ENCODE results near the gene GPRC6A. TPM values are rescaled to one million over a fixed set of nuclear protein-coding genes. Genes with fewer than 3 reads are reported as not detected.
"Not testable (repeated sequence)": the region's sequence is repeated elsewhere in the genome, so short reads cannot be mapped to it uniquely, and the experiment has no call there.

The GPRC6A gene
- total RNA-seq = not detected

- Mint-ChIP-seq H3K27me3 (no peaks in the 10 kb centered on the region), H3K4me3 (no peak within 1 kb of the TSS), H3K36me3 (ENCODE audit: low read depth) (no peaks in the 10 kb centered on the region), H3K4me1 (no peaks in the 10 kb centered on the region), H3K27ac (no peak within 1 kb of the TSS), H3K9me3 (peaks cover under 1% of the 10 kb centered on the region)
- ATAC-seq (replicated peaks) = no peak
These were observed at the start of gene GPRC6A for GRCh38 chr6:116828983-116829382. TSS of gene GPRC6A (minus strand) at chr6:116829083. CDS start at chr6:116829013, 70 bp downstream.

- Mint-ChIP-seq H3K27me3 (peaks cover 32% of the 10 kb centered on the region), H3K36me3 (ENCODE audit: low read depth) (no peaks in the 10 kb centered on the region), H3K27ac (no peak overlapping the region), H3K4me1 (no peaks in the 10 kb centered on the region), H3K9me3 (no peaks in the 10 kb centered on the region), H3K4me3 (no peak overlapping the region)
- ATAC-seq (replicated peaks) = no peak
These were observed 48.9 kb upstream of the GPRC6A start for GRCh38 chr6:116877743-116878142.

- H3K4me1 Mint-ChIP-seq = no peaks in the 10 kb centered on the region
- no peaks in the 10 kb centered on the region for H3K9me3 Mint-ChIP-seq
- no peaks in the 10 kb centered on the region for H3K36me3 Mint-ChIP-seq (ENCODE audit: low read depth)
- no peak within 1 kb of the TSS for H3K27ac Mint-ChIP-seq
- H3K27me3 Mint-ChIP-seq = peaks cover 36% of the 10 kb centered on the region
- peak within 1 kb of the TSS; percentile 20 for H3K4me3 Mint-ChIP-seq
- ATAC-seq (replicated peaks) = peak; percentile 12
These were observed 48.0 kb upstream of the GPRC6A start, which contains the start of gene RFX6 for GRCh38 chr6:116876635-116877611. TSS of gene RFX6 (plus strand) at chr6:116877242. CDS start at chr6:116877276, 34 bp downstream.

GRCh38 chr6:116876107-116876506 is 47.2 kb upstream of the GPRC6A start:
- Mint-ChIP-seq H3K4me1 (no peaks in the 10 kb centered on the region), H3K36me3 (ENCODE audit: low read depth) (no peaks in the 10 kb centered on the region), H3K27ac (no peak overlapping the region), H3K4me3 (peak overlapping the region; percentile 20), H3K27me3 (peaks cover 36% of the 10 kb centered on the region), H3K9me3 (no peaks in the 10 kb centered on the region)
- ATAC-seq (replicated peaks) = no peak

- Mint-ChIP-seq H3K4me3 (no peak overlapping the region), H3K27ac (no peak overlapping the region), H3K9me3 (no peaks in the 10 kb centered on the region), H3K4me1 (no peaks in the 10 kb centered on the region), H3K27me3 (peaks cover 37% of the 10 kb centered on the region), H3K36me3 (ENCODE audit: low read depth) (no peaks in the 10 kb centered on the region)
- no peak for ATAC-seq (replicated peaks)
These were observed 43.9 kb upstream of the GPRC6A start for GRCh38 chr6:116872771-116873170.

- ATAC-seq (replicated peaks) = no peak
- Mint-ChIP-seq H3K27me3 (peaks cover 12% of the 10 kb centered on the region), H3K4me3 (no peak overlapping the region), H3K36me3 (ENCODE audit: low read depth) (no peaks in the 10 kb centered on the region), H3K27ac (no peak overlapping the region), H3K4me1 (no peaks in the 10 kb centered on the region), H3K9me3 (peaks cover 3% of the 10 kb centered on the region)
These were observed 37.5 kb upstream of the GPRC6A start for GRCh38 chr6:116866281-116866871.

GRCh38 chr6:116859264-116859663 is 30.4 kb upstream of the GPRC6A start:
- no peaks in the 10 kb centered on the region for H3K4me1 Mint-ChIP-seq
- peaks cover 13% of the 10 kb centered on the region for H3K9me3 Mint-ChIP-seq
- H3K27me3 Mint-ChIP-seq = no peaks in the 10 kb centered on the region
- H3K4me3 Mint-ChIP-seq = no peak overlapping the region
- ATAC-seq (replicated peaks) = no peak
- no peak overlapping the region for H3K27ac Mint-ChIP-seq
- no peaks in the 10 kb centered on the region for H3K36me3 Mint-ChIP-seq (ENCODE audit: low read depth)

- Mint-ChIP-seq H3K27me3 (no peaks in the 10 kb centered on the region), H3K27ac (no peak overlapping the region), H3K9me3 (peaks cover 13% of the 10 kb centered on the region), H3K4me3 (no peak overlapping the region), H3K4me1 (no peaks in the 10 kb centered on the region), H3K36me3 (ENCODE audit: low read depth) (no peaks in the 10 kb centered on the region)
- no peak for ATAC-seq (replicated peaks)
These were observed 29.2 kb upstream of the GPRC6A start for GRCh38 chr6:116858060-116858459.

- H3K4me1 Mint-ChIP-seq = no peaks in the 10 kb centered on the region
- no peak overlapping the region for H3K4me3 Mint-ChIP-seq
- H3K27me3 Mint-ChIP-seq = peaks cover 5% of the 10 kb centered on the region
- H3K36me3 Mint-ChIP-seq (ENCODE audit: low read depth) = no peaks in the 10 kb centered on the region
- H3K9me3 Mint-ChIP-seq = peaks cover 3% of the 10 kb centered on the region
- no peak overlapping the region for H3K27ac Mint-ChIP-seq
- ATAC-seq (replicated peaks) = no peak
These were observed 18.3 kb upstream of the GPRC6A start for GRCh38 chr6:116847227-116847626.

GRCh38 chr6:116842459-116842858 is 13.6 kb upstream of the GPRC6A start:
- Mint-ChIP-seq H3K36me3 (ENCODE audit: low read depth) (no peaks in the 10 kb centered on the region), H3K4me3 (no peak overlapping the region), H3K27me3 (no peaks in the 10 kb centered on the region), H3K27ac (no peak overlapping the region), H3K4me1 (no peaks in the 10 kb centered on the region), H3K9me3 (no peaks in the 10 kb centered on the region)
- ATAC-seq (replicated peaks) = no peak

- no peak overlapping the region for H3K4me3 Mint-ChIP-seq
- no peak overlapping the region for H3K27ac Mint-ChIP-seq
- peaks cover 5% of the 10 kb centered on the region for H3K9me3 Mint-ChIP-seq
- ATAC-seq (replicated peaks) = no peak
- no peaks in the 10 kb centered on the region for H3K4me1 Mint-ChIP-seq
- H3K36me3 Mint-ChIP-seq (ENCODE audit: low read depth) = no peaks in the 10 kb centered on the region
- H3K27me3 Mint-ChIP-seq = peaks cover 7% of the 10 kb centered on the region
These were observed 11.2 kb upstream of the GPRC6A start for GRCh38 chr6:116840091-116840490.

GRCh38 chr6:116836606-116837342 is 7.9 kb upstream of the GPRC6A start:
- no peak overlapping the region for H3K4me3 Mint-ChIP-seq
- H3K36me3 Mint-ChIP-seq (ENCODE audit: low read depth) = no peaks in the 10 kb centered on the region
- H3K27ac Mint-ChIP-seq = no peak overlapping the region
- no peak for ATAC-seq (replicated peaks)
- H3K27me3 Mint-ChIP-seq = peaks cover 9% of the 10 kb centered on the region
- H3K4me1 Mint-ChIP-seq = no peaks in the 10 kb centered on the region
- peaks cover 5% of the 10 kb centered on the region for H3K9me3 Mint-ChIP-seq

GRCh38 chr6:116834526-116834925 is 5.6 kb upstream of the GPRC6A start:
- H3K27ac Mint-ChIP-seq; H3K9me3 Mint-ChIP-seq; H3K36me3 Mint-ChIP-seq (ENCODE audit: low read depth); H3K27me3 Mint-ChIP-seq; H3K4me1 Mint-ChIP-seq; ATAC-seq (replicated peaks); H3K4me3 Mint-ChIP-seq: not testable (repeated sequence)

- ATAC-seq (replicated peaks) = no peak
- Mint-ChIP-seq H3K4me3 (no peak overlapping the region), H3K36me3 (ENCODE audit: low read depth) (no peaks in the 10 kb centered on the region), H3K9me3 (peaks cover 10% of the 10 kb centered on the region), H3K27ac (no peak overlapping the region), H3K4me1 (no peaks in the 10 kb centered on the region), H3K27me3 (no peaks in the 10 kb centered on the region)
These were observed 1.2 kb downstream of the GPRC6A start for GRCh38 chr6:116827561-116828240.
